ENCODE measurements around the gene TBL3.

The TBL3 gene

DNA sequence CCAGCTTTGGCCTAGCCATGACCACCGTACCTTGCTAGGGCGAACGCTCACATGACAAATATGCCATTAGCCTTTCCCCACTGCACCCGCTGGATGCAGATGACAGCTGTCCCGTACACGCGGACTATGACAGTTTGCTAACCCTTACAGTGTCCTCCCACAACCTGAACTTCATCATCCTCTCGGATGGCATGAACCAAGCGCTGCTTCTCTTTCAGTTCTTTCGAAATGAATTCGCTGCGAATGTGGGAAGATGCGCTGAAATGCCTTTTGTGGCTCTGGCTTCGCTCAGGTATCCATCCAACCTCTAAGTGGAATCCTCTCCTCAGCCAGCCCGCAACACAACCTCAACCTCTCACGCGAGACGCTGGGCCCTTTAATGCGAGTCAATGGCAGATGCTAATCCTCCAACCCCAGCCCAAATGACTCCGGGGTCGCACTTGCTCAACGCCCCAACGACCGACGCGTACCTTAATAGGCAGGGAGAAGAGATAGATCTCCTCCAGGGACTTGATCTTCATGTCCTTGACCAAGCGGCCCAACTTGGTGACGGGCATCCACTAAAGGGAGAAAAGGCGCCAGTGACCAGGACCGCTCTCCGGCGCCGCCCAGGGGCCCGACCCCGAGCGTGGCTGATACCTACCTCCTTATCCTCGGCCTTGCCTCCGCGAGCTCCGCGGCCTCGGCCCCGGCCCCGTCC, 7.9 kb upstream of the TBL3 start:
- TF ChIP-seq, protein P1, sequence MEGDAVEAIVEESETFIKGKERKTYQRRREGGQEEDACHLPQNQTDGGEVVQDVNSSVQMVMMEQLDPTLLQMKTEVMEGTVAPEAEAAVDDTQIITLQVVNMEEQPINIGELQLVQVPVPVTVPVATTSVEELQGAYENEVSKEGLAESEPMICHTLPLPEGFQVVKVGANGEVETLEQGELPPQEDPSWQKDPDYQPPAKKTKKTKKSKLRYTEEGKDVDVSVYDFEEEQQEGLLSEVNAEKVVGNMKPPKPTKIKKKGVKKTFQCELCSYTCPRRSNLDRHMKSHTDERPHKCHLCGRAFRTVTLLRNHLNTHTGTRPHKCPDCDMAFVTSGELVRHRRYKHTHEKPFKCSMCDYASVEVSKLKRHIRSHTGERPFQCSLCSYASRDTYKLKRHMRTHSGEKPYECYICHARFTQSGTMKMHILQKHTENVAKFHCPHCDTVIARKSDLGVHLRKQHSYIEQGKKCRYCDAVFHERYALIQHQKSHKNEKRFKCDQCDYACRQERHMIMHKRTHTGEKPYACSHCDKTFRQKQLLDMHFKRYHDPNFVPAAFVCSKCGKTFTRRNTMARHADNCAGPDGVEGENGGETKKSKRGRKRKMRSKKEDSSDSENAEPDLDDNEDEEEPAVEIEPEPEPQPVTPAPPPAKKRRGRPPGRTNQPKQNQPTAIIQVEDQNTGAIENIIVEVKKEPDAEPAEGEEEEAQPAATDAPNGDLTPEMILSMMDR (IDR thresholded peaks at IDR 0.05; ENCODE audit: poor library complexity, severe bottlenecking) = no peak
- peaks cover 14% of the 10 kb centered on the region for H3K4me1 ChIP-seq (ENCODE audit: insufficient read depth, poor library complexity, severe bottlenecking)
- DNase-seq (ENCODE audit: low spot score) (peak; percentile 35), ATAC-seq (ENCODE audit: low read depth) (no peak)
- peak overlapping the region; percentile 93 for H3K27ac ChIP-seq (ENCODE audit: poor library complexity, severe bottlenecking)
- peaks cover 38% of the 10 kb centered on the region for H3K36me3 ChIP-seq (ENCODE audit: low read depth)
- H3K27me3 ChIP-seq (ENCODE audit: insufficient read depth, poor library complexity, severe bottlenecking) = no peaks in the 10 kb centered on the region
- H3K9me3 ChIP-seq (ENCODE audit: severe bottlenecking) = no peaks in the 10 kb centered on the region
- H3K4me3 ChIP-seq (ENCODE audit: severe bottlenecking) = peak overlapping the region; percentile 81

GRCh38 chr16:1964506-1965395, 7.1 kb upstream of the TBL3 start, which contains the start of gene RPS2:
Gene RPS2 (minus strand): TSS chr16:1964826. CDS start chr16:1964625, 201 bp downstream.
- TF ChIP-seq, protein P1 (IDR thresholded peaks at IDR 0.05; ENCODE audit: poor library complexity, severe bottlenecking) = no peak
- Histone ChIP-seq H3K4me3 (ENCODE audit: severe bottlenecking) (peak within 1 kb of the TSS; percentile 81), H3K27me3 (ENCODE audit: insufficient read depth, poor library complexity, severe bottlenecking) (no peaks in the 10 kb centered on the region), H3K36me3 (ENCODE audit: low read depth) (peaks cover 38% of the 10 kb centered on the region), H3K4me1 (ENCODE audit: insufficient read depth, poor library complexity, severe bottlenecking) (peaks cover 14% of the 10 kb centered on the region), H3K27ac (ENCODE audit: poor library complexity, severe bottlenecking) (peak within 1 kb of the TSS; percentile 93), H3K9me3 (ENCODE audit: severe bottlenecking) (no peaks in the 10 kb centered on the region)
- peak; percentile 62 for ATAC-seq (ENCODE audit: low read depth)
- peak; percentile 99 for DNase-seq (ENCODE audit: low spot score)

- Histone ChIP-seq H3K4me3 (ENCODE audit: severe bottlenecking) (peak overlapping the region; percentile 81), H3K36me3 (ENCODE audit: low read depth) (peaks cover 38% of the 10 kb centered on the region), H3K4me1 (ENCODE audit: insufficient read depth, poor library complexity, severe bottlenecking) (peaks cover 14% of the 10 kb centered on the region), H3K27me3 (ENCODE audit: insufficient read depth, poor library complexity, severe bottlenecking) (no peaks in the 10 kb centered on the region), H3K9me3 (ENCODE audit: severe bottlenecking) (no peaks in the 10 kb centered on the region), H3K27ac (ENCODE audit: poor library complexity, severe bottlenecking) (peak overlapping the region; percentile 93)
- ATAC-seq (ENCODE audit: low read depth) = no peak
- TF ChIP-seq, protein P1 (IDR thresholded peaks at IDR 0.05; ENCODE audit: poor library complexity, severe bottlenecking) = no peak
- DNase-seq (ENCODE audit: low spot score) = no peak
Measured at GRCh38 chr16:1965396-1966001, 6.4 kb upstream of the TBL3 start.

- H3K9me3 ChIP-seq (ENCODE audit: severe bottlenecking) = no peaks in the 10 kb centered on the region
- ATAC-seq (ENCODE audit: low read depth) = no peak
- H3K27ac ChIP-seq (ENCODE audit: poor library complexity, severe bottlenecking) = peak within 1 kb of the TSS; percentile 93
- peaks cover 14% of the 10 kb centered on the region for H3K4me1 ChIP-seq (ENCODE audit: insufficient read depth, poor library complexity, severe bottlenecking)
- no peak for DNase-seq (ENCODE audit: low spot score)
- peak within 1 kb of the TSS; percentile 81 for H3K4me3 ChIP-seq (ENCODE audit: severe bottlenecking)
- peaks cover 34% of the 10 kb centered on the region for H3K36me3 ChIP-seq (ENCODE audit: low read depth)
- H3K27me3 ChIP-seq (ENCODE audit: insufficient read depth, poor library complexity, severe bottlenecking) = no peaks in the 10 kb centered on the region
- TF ChIP-seq, protein P1 (IDR thresholded peaks at IDR 0.05; ENCODE audit: poor library complexity, severe bottlenecking) = no peak
Measured at GRCh38 chr16:1966460-1966859, 5.4 kb upstream of the TBL3 start, which contains the start of gene RNF151. Gene RNF151 (plus strand): TSS chr16:1966856. CDS start chr16:1966882, 26 bp downstream.
